SKM-1 treated with dmso at 0.1 percent for 144 hours (cell line): ENCODE results near the gene CORO1A.
"Not testable (repeated sequence)": the region's sequence is repeated elsewhere in the genome, so short reads cannot be mapped to it uniquely, and the experiment has no call there.

Experiments used
- DNase-seq: peaks from one replicate; lab custom pipeline; 2025; ENCODE audit not compliant: unreplicated experiment; lab: John Stamatoyannopoulos, UW

Gene CORO1A

GRCh38 chr16:30169416-30169815 lies 14.0 kb upstream of the CORO1A start:
- DNase-seq: not testable (repeated sequence)

DNA sequence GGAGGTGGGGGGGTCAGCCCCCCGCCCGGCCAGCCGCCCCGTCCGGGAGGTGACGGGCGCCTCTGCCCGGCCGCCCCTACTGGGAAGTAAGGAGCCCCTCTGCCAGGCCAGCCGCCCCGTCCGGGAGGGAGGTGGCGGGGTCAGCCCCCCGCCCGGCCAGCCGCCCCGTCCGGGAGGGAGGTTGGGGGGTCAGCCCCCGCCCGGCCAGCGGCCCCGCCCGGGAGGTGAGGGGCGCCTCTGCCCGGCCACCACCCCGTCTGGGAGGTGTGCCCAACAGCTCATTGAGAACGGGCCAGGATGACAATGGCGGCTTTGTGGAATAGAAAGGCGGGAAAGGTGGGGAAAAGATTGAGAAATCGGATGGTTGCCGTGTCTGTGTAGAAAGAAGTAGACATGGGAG lies 13.3 kb upstream of the CORO1A start:
- DNase-seq: not testable (repeated sequence)

DNA sequence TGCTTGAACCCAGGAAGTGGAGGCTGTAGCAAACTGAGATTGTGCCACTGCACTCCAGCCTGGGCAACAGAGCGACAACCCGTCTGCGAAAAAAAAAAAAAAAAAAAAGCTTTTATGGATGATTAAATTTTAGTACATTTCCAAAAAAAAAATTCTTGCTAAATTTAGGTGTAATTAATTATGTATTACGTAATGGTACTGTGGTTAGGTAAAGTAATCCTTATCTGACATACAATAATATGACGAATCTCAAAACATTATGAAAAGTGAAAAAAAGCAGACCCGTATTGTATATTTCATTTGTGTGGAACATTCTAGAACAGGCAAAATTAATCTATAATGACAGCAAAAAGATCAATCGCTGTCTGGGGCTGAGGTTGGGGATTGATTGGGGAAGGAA lies 10.3 kb upstream of the CORO1A start:
- DNase-seq: no peak

GRCh38 chr16:30176876-30177275 lies 6.5 kb upstream of the CORO1A start:
- not testable (repeated sequence) for DNase-seq

DNA sequence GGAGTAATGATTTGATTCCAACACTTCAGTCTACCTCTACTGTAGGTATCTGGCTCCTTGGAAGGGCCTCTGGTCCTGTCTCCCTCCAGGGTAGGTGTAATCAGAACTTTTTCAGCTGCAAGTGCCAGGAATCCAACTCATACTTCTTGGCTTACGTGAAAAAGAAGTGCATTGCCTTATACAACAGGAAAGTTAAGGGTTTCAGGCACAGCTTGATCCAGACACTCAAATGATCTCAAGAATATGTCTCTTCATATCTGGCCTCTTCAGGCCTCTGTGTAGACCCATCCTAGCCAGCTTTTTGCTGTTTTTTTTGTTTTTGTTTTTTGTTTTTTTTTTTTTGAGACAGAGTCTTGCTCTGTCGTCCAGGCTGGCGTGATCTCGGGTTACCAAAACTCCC lies 4.2 kb upstream of the CORO1A start:
- DNase-seq: no peak

- DNase-seq: no peak
Measured at GRCh38 chr16:30179931-30180330, 3.5 kb upstream of the CORO1A start.

GRCh38 chr16:30180741-30181140 lies 2.7 kb upstream of the CORO1A start:
- DNase-seq: no peak

- DNase-seq: peak; percentile 88
Measured at GRCh38 chr16:30184096-30184890, 891 bp downstream of the CORO1A start.

DNA sequence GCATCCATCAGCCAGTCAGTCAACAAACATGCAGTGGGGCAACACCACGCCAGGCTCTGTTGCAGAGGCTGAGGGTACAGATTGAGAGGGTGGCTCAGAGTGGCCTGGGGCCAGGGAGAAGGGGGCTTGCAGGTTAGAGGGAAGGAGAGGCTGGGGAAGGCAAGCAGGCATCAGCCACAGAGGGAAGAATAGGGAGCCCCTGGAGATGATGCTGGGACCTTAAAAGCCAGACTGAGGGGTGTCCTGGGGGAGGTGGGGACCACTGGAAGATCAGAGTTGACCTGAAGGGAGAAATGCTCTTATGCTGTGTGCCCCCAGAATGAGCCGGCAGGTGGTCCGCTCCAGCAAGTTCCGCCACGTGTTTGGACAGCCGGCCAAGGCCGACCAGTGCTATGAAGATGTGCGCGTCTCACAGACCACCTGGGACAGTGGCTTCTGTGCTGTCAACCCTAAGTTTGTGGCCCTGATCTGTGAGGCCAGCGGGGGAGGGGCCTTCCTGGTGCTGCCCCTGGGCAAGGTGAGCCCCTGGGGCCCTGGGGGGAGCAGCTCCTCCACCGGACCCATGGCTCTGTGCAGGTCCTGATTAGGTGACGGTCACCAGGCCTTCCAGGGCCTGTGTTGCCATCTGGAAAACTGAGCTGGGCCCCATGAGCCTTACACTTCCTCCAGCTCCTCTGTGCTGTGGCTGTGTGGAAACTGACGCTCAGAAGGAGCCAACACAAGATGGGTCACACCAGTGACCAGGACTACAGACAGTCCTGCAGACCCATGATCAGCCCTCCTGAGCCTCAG lies 1.7 kb downstream of the CORO1A start:
- peak; percentile 62 for DNase-seq

DNA sequence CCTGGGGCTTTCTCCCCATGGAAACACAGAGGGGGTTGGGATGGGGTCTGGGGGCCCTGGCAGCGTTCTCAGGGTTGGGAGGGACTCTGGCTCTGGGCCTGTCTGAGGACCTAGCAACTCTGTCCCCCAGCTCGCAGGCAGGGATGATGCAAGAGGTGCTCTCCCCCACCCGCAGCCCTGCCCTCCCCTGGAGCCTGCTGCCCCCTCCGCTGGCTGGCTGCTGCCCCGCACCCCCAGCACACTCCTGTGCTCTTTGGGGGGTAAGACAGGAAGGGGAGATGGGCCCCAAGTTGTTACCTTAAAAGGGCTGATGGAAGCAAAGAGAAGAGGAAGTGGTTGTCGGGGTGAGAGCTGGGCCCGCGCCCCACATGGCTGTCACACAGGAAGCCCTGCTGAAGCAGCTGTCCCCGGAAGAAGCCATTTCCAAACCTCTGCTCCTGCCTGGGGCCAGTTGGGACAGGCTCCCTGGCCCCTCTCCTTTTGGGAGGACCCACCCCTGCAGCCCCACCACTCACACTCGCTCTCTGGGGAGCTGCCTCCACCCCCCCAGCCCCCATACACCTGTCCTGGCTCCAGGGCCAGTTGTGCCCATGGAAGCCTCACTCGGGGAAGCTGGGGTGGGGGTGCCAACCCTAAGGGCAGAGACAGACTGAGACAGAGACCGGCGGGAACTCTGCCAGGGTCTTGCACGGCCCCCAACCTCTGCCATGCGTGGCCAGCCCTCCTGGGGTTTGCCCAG lies 2.5 kb downstream of the CORO1A start:
- peak; percentile 98 for DNase-seq

- no peak for DNase-seq
Measured at GRCh38 chr16:30186444-30186781, 3.0 kb downstream of the CORO1A start.

DNA sequence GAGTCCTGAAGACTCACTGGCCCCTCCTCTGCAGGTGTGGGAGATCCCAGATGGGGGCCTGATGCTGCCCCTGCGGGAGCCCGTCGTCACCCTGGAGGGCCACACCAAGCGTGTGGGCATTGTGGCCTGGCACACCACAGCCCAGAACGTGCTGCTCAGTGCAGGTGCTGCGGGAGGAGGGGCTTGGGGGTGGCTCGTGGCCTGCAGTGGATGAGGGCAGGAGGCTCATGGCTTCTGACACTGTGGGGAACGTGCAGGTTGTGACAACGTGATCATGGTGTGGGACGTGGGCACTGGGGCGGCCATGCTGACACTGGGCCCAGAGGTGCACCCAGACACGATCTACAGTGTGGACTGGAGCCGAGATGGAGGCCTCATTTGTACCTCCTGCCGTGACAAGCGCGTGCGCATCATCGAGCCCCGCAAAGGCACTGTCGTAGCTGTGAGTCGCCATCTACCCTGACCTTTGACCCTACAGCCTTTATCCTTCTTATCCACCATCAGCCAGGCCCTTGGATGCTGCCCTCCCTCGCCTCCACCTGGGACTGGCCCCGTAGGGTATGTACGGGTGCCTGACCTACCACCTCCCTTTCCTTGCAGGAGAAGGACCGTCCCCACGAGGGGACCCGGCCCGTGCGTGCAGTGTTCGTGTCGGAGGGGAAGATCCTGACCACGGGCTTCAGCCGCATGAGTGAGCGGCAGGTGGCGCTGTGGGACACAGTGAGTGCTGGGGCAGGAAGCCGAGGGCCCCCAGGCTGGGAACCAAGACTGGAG lies 3.6 kb downstream of the CORO1A start:
- no peak for DNase-seq

DNA sequence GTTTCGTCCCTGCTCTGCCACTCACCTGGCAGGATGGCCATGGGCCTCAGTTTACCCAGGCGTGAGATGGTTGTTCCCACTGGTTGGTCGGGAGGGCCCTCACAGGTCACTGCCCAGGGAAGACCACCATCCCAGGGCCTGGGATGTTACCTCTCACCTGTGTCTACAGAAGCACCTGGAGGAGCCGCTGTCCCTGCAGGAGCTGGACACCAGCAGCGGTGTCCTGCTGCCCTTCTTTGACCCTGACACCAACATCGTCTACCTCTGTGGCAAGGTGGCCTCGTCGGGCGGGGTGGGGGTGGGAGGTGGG lies 4.1 kb downstream of the CORO1A start:
- DNase-seq: no peak

DNA sequence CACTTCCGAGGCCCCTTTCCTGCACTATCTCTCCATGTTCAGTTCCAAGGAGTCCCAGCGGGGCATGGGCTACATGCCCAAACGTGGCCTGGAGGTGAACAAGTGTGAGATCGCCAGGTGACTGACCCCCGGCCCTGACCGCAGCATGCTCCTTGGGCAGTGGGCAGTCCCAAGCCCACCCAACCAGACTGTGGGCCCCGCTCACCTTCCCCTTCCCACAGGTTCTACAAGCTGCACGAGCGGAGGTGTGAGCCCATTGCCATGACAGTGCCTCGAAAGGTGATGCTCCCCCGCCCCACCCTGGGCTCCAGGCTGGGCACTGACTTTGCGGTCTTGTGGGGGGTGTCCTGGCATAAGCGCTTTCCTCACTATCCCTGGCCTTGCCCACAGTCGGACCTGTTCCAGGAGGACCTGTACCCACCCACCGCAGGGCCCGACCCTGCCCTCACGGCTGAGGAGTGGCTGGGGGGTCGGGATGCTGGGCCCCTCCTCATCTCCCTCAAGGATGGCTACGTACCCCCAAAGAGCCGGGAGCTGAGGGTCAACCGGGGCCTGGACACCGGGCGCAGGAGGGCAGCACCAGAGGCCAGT lies 4.7 kb downstream of the CORO1A start:
- no peak for DNase-seq

DNA sequence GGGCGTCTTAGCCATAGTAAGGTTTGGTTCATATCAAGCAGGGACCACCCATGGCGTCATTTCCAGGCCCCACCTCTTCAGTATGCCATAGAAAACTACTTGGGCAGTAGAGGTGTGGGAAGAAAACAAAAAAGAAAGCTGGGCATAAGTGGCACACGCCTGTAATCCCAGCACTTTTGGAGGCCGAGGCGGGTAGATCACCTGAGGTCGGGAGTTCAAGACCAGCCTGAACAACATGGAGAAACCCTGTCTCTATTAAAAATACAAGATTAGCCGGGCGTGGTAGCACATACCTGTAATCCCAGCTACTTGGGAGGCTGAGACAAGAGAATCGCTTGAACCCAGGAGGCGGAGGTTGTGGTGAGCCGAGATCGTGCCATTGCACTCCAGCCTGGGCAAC lies 7.8 kb downstream of the CORO1A start:
- not testable (repeated sequence) for DNase-seq

DNA sequence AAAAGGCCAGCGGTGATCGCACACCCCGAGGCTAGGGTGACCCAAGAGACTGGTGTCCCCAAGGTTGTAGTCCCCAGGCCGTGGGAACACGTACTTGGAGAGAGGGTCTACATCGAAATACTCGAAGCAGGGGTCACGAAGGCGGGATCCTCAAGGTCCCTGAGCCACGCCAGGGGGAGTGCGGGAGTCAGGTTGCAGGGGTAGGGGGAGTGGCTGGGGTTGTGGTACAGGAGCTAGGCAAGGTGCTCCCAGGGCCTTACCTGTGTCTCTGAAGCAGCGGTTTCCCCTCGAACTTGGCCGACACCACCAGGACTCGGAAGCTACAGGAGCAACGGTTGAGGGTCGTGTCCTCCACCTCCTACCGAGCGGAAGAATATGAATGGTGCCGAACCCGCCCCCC lies 9.7 kb downstream of the CORO1A start:
- not testable (repeated sequence) for DNase-seq

DNA sequence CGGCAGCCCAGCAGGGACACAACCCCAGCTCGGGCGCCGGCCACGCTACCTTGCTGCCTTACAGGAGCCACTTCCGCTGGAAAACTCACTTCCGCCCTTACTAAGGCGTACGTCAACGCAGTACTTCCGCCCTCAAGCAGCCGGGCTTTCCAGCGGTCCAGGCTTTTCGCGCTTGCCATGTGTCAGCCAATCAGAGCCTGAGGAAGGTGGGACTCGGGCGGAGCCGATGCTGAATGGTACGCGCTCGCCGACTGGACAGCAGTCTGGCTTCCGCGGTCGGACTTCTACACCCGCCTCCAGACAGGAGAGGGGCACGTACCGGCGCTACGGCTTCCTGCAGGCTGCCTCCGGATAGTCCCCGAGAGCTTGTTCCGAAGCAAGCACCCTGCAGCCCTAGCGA lies 10.2 kb downstream of the CORO1A start, which contains the start of the genes BOLA2B and SLX1A:
Gene BOLA2B, minus strand, starts transcription at position 52 of the 400 bp plus-strand sequence. CDS start 71 bp downstream, outside the sequence.
Gene SLX1A, plus strand, starts transcription at position 261 of the 400 bp plus-strand sequence. CDS start 210 bp downstream, outside the sequence.
- not testable (repeated sequence) for DNase-seq

DNA sequence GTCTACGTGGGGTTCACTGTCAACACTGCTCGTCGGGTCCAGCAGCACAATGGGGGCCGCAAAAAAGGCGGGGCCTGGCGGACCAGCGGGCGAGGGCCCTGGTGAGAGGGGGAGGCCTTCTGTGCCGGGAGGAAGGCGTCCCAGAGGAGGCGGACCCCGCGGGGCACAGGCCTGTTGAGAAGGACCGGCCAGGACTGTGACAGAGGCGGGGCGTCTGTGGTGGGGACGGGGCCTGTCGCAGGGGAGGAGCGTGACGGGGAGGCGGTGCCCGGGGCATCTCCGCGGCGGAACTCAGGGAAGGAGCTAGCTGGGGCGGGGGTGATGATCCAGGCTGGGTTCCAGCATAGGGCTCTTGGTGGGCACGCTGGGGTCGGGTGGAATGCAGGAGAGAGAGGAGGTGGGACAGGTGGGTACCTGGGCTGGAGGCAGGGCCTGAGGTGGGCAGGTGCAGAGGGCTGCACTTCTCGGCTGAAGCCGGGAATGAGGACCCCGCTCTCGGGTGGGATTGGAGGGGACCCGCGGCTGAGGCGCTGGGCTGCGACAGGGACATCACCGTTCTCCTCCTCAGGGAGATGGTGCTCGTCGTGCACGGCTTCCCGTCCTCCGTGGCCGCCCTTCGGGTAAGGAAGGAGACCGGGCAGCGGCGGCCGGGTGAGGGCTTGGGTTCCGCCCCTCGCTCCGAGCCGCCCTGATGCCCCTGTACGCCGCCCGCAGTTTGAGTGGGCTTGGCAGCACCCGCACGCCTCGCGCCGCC lies 10.9 kb downstream of the CORO1A start:
- not testable (repeated sequence) for DNase-seq

DNA sequence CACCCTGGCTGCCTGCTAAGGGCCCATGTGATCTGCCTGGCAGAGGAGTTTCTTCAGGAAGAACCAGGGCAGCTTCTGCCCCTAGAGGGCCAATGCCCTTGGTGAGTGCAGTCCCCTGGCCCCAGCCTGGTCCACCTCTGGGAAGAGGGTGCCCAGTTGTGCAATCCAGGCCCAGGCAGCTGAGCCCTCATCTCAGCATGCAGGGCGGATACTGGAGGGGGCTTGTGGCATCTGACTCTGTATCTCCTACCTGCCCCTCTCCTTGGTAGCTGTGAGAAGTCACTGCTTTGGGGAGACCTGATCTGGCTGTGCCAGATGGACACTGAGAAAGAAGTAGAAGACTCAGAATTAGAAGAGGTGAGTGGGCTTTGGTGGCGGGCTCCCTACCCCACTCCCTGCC lies 13.6 kb downstream of the CORO1A start:
- DNase-seq: not testable (repeated sequence)

DNA sequence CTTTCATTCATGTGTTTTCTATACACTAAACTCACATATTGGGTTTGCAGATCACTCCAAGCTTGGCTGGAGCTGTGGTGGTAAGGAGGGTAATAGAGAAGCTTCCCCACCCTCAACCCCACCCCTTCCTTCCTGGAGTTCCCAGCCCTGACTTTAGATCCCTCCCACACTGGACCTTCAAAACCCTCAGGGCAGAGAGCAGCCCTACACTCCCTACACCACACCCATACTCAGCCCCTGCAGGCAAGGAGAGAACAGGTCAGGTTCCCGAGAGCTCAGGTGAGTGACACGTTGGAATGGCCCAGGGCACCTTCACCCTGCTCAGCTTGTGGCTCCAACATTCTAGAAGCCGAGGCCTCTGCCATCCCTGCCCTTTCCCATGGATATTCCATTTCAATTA lies 15.6 kb downstream of the CORO1A start, which contains the start of gene SULT1A3:
Gene SULT1A3, plus strand, starts transcription at position 207 of the 400 bp plus-strand sequence. CDS start 1,474 bp downstream, outside the sequence.
- not testable (repeated sequence) for DNase-seq
